LNCAP (cell line): ENCODE results near the gene ERN2.

Experiments used
- TF ChIP-seq, protein P1 (sequence below): fragments of 450-650 bp; IDR thresholded peaks from 2 replicates; pipeline ENCODE4 v1.5.1; 2017; ENCODE audit warnings: mild to moderate bottlenecking

Gene ERN2

GRCh38 chr16:23687034-23687808, 25.8 kb downstream of the ERN2 start:
- TF ChIP-seq, protein P1, sequence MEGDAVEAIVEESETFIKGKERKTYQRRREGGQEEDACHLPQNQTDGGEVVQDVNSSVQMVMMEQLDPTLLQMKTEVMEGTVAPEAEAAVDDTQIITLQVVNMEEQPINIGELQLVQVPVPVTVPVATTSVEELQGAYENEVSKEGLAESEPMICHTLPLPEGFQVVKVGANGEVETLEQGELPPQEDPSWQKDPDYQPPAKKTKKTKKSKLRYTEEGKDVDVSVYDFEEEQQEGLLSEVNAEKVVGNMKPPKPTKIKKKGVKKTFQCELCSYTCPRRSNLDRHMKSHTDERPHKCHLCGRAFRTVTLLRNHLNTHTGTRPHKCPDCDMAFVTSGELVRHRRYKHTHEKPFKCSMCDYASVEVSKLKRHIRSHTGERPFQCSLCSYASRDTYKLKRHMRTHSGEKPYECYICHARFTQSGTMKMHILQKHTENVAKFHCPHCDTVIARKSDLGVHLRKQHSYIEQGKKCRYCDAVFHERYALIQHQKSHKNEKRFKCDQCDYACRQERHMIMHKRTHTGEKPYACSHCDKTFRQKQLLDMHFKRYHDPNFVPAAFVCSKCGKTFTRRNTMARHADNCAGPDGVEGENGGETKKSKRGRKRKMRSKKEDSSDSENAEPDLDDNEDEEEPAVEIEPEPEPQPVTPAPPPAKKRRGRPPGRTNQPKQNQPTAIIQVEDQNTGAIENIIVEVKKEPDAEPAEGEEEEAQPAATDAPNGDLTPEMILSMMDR, result no peak

DNA sequence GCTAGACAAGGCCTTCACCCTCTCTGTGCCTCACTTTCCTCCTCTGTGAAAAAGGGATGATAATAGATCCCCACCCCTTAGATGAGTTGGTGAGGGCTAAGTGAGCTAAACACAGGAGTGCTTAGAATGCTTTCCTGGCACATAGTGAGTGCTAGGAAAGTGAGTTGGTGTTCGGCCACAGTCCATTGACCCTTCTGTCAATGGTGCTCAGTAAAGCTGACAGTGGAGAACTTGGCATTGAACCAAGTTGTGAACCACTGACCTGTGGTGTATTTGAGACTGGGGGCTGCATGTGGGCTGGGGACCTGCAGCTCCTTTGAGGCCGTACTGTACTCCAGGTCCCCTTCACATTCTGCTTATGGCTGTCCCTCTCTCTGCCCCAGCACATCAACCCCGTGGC, 29.5 kb downstream of the ERN2 start:
- TF ChIP-seq, protein P1, result no peak

GRCh38 chr16:23682181-23682580, 30.8 kb downstream of the ERN2 start:
- TF ChIP-seq, protein P1, result no peak

DNA sequence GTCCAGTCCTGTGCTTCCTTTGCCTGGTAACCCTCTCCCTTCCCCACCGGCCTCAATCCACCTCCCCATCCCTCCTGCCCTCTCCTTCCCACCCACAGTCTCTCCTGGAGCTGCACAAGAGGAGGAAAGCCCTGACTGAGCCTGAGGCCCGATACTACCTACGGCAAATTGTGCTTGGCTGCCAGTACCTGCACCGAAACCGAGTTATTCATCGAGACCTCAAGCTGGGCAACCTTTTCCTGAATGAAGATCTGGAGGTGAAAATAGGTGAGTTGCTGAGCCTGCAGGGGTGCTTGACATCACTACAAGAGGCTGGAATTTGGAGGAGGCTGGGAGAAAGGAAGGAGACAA, 33.1 kb downstream of the ERN2 start:
- TF ChIP-seq, protein P1, result no peak

DNA sequence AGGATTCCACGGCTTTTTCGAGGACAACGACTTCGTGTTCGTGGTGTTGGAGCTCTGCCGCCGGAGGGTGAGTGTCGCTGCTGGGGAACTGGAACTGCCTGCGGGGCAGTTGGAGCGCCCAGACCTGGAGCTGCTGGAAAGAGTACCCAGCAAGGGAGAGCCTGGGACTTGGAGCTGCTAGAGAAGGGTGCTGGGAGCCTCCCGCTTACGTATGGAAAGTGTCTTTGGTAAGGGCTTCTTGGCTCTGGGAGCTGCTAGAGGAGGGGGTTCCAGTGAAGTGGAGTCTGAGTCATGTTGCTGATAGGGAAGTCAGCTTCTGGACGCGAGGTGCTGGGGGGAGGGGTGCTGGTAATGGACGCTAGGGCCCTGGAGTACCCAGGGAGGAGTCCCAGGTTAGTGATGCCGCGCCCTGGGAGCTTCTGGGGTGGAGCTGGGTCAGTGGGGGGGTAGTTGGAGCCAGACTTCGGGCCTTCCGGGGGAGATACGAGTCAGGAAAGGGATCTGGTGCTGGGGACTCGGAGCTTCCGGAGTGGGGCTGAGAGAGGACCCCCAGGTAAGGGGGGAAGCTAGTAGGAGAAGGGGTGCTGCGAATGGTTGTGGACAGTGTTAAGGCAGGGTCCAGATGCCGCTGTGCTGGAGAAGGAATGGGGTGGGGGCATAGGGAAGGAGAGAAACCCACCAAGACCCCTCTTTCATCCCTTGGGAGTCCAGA, 33.6 kb downstream of the ERN2 start:
- TF ChIP-seq, protein P1, result no peak

- TF ChIP-seq, protein P1, result no peak; the same call in 1 of the 2 replicates
Measured at GRCh38 chr16:23678430-23679273, 34.4 kb downstream of the ERN2 start, which contains the start of gene PLK1. Gene PLK1, plus strand, starts transcription at chr16:23678889. Its CDS starts 44 bp downstream, at chr16:23678933.

DNA sequence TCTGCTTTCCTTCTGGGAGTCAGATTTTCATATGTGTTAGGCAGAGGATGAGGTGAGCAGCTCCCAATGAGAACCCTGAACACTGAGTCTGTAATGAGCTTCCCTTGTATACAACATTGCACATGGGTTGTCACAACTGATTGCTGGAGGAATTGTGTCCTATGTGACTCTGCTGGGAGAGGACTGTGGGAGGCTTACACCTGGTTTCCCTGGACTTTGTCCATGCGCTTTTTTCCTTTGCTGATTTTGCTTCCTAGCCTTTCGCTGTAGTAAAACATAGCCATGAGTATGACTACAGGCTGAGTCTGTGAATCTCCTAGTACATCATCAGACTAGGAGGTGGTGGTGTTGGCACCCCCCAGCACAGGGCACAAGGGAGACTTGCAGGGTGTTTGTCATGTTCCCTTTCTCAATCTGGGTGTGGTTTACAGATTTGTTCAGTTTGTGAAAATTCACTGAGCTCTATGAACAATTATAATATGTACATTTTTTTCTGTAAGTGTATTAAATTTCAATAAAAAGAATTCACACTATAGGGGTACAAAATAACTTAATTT, 36.0 kb downstream of the ERN2 start:
- TF ChIP-seq, protein P1, result no peak
